ENCODE data around the gene PDE1A.
"Not testable (repeated sequence)": the region's sequence is repeated elsewhere in the genome, so short reads cannot be mapped to it uniquely, and the experiment has no call there.

PDE1A gene

DNA sequence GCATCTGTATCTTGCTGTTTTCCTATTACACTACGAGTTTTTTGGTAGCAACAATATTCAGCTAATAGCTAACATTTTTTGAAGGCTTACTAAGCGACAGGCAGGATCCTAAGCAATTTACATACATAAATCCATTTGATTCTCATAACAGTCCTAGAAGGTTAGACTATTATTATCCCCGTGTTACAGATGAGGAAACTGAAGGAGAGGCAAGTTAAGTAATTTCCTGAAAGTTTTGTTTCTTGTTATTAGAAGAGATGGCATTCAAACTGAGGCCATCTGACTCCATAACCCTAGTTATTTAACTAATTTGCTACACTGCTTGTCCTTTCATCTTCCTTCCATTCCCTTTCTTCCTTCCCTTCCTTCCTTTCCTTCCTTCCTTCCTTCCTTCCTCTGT lies 68.2 kb downstream of the PDE1A start:
- no peak for DNase-seq (ENCODE audit: low spot score)

DNA sequence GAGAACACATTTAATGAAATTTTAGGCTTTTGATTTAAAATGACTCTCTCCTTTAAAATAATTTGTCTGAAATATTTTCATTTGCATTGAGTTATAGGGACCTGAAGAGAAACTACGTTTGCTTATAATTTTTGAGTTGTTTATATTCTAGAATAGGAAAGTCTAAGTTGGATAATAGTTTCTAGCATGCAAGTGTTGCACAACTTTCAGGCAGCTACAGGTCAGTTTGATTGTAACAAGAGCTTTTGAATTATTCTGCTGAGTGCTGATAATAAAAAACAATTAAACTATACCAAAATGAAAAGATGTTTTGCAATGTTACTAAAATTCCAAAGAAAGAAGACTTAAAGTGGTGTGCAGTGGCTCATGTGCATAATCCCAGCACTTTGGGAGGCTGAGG lies 71.0 kb downstream of the PDE1A start:
- no peak for DNase-seq (ENCODE audit: low spot score)

DNA sequence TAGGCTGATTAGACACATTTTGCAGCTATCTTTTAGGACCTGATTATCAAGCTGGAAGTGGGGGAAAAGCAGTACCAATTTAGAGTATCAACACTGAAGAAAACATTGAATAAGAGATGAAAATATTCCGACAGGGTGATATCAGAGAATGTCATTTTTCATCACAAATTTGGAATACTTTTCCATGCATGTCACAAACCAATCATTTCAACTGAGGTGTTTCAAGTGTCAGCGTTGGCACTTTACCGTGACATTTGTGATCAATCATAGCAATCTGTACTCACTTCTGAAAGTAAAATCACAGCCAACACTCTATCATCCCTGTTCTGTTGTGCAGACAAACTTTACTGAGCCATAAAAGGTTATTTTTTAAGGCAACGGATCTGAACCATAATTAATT lies 75.4 kb downstream of the PDE1A start:
- no peak for DNase-seq (ENCODE audit: low spot score)

DNA sequence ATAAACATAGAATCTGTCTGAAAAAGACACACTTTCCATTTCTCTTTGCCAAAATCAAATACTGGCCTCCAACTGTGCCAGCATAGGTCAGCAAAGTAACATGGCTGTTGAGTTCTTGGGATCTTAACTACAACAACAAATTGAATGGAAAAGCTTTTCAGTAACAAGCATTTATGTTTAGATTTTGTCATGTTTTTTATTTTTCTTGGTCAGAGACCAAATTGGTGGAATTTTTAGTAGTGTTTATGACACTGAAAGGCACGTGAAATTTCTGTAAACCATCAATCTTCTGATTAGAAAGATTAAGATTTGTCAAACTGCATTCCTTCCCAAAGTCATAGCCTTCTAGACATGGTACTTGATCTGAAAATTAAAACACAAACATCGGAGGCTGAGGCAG lies 77.6 kb downstream of the PDE1A start:
- no peak for DNase-seq (ENCODE audit: low spot score)

DNA sequence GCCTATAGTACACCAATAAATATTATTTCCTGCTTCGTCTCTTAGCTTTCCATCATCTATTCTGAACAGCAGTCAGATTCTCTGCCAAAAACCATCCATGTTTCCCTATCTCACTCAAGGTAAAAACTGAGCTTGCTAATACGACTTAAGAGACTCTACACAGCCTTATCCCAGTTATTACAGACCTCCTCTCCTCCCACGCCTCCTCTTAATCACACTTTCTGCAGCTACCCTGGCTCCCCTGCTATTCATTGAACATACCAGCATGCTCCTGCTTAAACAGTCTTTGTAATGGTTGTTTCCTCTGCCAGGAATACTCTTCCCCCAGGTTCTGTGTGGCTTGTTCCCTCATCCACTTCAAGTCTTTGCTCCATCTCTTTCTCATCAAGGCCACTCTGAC lies 81.5 kb downstream of the PDE1A start:
- DNase-seq (ENCODE audit: low spot score) = no peak

DNA sequence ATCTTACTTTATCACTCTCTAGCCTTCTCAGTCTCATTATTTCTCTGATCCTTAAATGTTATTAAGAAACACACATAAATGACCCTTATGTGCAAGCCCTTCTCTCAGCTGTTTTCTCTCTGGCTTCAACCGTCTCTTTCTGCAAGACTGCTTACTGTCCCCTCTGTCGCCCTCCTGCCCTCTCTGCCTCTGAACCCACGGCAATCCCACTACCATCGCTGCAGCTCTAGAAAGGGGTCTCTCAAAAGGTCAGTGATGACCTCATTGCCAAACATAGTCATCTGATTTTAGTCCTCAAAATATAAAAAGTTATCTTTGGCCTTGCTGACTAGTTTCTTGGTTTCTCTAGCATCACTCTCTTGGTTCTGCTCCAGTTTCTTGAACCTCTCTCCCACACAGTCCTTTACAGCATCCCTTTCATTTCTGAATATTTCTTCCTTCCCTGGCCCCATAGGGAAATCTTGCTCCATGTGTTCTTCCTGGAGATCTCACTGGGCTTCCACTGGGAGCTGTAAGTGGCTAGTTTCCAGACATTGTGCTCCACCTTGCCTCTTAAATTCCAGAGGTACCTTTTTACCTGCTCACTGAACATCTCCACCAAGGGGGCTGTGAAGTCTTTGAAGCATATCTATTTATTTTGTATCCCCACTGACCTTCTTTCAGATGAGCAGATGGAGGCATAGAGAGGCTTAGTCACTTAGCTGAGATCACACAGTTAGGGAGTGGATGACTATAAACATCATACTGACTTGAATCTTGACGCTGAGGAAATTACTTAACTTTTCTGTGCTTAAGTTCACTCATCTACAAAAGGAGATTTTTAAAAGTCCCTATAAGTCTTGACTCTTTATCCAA lies 96.2 kb downstream of the PDE1A start:
- DNase-seq (ENCODE audit: low spot score) = no peak

DNA sequence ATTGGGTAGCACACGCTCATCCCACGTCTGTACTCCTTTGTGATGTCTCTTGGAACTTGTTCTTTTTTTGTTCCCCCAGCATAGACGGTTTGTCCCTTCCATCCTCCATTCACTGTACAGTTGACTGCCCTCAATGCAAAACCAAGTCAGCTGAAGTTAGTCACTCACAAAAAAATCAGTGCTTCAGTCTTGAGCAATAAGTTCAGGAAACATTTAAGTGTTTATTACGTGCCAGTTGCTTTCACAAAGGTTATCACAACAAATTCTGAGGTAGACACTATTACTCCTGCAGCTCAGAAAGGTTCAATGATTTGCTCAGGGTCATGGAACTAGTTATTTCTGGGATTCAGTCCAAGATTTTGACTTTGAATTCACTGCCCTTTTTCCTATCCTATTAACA lies 102.2 kb downstream of the PDE1A start:
- DNase-seq (ENCODE audit: low spot score) = no peak

DNA sequence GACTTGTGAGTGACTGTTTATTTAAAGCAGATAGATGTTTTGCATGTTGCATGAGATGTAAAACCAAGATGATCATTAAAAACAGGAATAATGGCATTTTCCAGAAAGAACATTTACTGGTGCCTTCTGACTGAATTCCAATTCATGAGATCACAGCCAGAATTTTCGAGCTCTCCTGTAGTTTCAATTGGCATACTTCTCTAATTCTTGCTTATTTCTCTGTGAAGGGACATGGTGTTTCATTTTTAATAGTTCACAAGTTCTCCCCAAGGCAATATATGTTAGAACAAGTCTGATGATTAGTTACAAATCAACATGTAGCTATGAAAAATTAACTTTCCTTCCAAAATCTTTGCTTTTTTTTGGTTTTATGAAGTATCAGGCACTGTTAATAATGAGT lies 105.7 kb downstream of the PDE1A start:
- DNase-seq (ENCODE audit: low spot score) = no peak

DNA sequence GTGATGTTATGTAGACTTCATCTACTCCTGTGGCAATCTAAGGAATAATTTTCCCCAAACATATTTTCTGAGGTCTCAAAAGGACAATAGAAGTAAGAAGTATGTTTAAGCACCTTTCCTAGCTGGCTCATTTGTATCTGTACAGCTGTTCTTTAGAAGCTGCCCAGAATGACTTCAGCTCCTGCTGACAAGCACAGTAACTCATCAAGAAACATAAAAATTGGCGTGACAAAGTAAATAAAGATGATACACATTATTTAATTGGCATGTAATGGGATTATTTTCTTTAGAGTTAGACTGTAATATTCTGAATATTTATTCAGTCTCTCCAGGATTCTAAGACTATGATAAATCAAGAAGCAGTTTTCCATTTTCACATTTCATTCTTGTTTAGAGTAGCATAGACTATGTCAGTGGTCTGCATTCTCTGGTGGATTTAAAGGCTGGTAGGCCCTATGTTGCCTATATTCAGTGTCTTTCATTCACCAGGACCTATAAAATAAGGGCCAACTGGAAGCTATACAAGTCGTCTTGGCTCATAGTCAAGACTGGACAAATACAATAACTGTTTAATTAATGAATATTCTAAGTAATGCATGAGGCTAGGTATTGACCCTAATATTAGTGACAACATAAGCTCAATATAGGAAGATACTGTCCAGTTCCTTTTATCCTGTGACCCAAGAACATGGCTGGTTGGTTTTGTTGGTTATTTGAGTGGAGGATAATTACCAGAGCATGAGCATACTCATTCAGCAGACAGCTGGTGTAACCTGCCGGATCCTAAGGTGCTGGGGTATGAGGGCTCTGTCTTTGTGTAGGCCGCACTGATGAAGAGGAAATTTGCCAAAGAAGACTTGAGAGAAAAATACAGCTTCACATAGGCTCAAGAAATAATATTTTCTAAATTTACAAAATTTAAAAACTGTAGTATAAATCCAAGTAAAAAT lies 107.0 kb downstream of the PDE1A start:
- DNase-seq (ENCODE audit: low spot score) = no peak

DNA sequence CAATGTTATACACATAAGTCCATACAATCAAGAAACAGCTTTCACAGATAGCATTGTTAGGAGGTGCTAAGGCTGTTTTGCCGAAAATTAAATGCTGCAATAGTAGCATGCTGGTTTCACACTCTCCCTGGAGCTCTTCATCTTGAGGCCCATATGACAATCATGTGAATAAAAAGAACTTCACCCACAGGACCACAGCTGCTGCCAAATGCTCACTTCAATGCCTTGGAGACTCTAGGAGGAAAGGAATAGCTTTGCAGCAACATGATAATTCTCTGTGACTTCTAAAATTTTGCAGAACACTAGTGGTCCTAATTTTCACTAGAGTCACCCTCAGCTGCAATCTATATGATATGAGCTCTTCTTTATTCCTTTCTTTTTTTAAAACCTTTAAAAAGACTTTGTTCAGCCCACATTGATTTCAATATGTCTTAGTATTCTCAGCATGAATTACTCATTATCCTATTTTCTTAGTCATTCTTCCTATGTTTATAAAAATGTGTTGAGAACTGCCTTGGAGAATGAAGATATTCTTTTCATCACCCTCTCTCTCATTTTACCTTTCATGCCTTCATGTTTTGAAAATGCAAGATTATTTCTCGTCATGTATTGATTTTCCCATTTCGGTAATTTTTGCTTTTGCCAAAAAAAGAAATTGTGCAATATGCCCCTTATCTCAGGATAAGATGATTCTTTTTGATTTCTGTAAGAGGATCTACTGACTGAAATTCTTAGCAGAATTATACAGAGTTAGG lies 108.2 kb downstream of the PDE1A start:
- no peak for DNase-seq (ENCODE audit: low spot score)

DNA sequence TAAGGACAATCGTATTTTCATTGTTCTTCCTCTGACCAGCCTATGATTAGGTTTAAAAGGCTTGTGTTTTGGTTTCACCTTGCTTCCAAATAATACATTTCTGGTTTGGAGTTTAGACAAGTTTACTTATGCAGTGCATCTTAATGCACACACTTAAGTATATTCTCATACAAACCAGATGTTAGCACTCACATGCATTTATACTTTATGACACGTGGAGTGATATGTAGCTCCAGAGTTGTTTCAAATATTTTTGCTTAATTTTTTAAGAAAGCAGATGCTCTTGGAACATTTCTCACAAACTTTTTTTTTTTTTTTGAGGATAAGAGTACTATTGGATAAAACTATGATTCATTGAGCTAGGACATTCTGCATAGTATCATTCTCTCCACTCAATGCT lies 109.9 kb downstream of the PDE1A start:
- DNase-seq (ENCODE audit: low spot score) = no peak

DNA sequence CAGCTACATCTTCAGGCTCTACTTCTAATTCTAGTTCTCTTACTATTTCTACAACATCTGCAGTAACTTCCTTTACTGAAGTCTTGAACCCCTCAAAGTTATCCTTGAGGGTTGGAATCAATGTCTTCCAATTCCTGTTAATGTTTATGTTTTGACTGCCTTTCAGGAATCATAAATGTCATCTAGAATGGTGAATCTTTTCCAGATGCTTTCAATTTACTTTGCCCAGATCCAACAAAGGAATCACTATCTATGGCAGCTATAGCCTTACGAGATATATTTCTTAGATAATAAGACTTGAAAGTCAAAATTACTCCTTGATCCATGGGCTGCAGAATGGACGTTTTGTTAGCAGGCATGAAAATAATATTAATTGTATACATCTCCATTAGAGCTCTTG lies 123.9 kb downstream of the PDE1A start:
- DNase-seq (ENCODE audit: low spot score) = no peak

DNA sequence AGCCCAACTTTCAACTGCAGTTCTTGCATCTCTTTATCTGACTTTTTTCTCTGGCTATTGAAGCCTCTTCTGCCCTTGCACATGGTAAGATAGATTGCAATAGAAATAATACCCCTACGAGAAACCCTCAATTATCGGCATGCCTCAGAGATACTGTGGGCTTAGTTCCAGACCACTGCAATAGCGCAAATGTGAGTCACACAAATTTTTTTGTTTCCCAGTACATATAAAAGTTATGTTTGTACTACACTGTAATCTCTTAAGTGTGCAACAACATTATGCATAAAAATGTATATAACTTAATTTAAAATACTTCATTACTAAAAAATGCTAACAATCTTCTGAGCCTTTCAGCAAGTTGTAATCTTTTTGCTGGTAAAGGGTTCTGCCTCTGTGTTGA lies 124.7 kb downstream of the PDE1A start:
- no peak for DNase-seq (ENCODE audit: low spot score)

DNA sequence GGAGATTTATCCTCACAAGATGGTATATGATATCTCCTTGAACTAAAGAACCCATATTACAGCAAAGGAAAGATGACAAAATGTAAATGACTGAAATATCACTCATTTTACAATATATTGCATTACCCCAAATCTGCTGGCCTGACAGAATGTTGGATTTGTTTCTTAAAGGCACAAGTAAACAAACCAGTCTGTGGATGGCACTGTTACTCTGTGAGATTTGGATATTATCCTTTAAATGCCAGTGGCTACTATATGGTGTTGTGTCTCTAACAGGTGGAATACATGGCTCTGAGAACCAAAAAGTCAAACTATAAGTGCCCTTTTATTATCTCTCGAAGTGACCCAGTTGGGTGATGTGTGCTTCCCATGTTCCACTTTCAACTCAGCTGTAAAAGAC lies 125.7 kb downstream of the PDE1A start:
- no peak for DNase-seq (ENCODE audit: low spot score)

DNA sequence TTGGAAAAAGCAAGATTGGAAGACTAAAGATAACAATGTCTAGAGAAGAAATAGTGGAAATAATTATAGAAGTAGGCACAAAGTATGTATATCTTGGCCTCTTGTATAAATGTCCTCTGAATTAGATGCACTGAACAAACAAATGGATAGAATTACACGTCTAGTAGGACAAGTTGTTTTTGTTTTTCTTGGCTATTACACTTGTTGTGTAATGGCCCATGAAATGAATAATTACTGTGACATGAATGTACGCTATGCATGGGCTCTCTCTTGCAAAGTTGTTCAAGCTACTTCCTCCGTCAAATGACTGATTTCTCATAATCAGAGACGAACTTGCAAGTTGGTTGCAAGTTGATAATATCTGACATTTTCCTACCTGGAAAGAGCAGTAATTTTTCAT lies 126.2 kb downstream of the PDE1A start:
- no peak for DNase-seq (ENCODE audit: low spot score)

DNA sequence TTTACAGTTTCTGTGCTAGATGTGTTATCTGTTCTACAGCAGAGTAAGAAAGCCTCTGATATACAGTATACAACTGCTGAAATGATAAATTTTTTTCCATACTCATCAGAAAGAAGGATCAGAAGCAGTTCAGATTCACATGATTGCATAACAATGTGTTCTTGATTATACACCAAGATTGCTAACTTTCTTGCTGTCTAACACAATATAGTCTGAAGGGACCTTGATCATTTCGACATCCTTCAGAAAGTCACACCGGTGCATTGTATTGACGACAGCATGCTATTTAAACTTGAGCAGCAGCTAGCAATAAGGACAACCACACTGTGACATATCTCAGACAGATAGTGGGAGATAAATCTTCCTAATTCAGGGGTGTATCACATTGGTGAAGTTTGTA lies 127.2 kb downstream of the PDE1A start:
- DNase-seq (ENCODE audit: low spot score) = no peak

DNA sequence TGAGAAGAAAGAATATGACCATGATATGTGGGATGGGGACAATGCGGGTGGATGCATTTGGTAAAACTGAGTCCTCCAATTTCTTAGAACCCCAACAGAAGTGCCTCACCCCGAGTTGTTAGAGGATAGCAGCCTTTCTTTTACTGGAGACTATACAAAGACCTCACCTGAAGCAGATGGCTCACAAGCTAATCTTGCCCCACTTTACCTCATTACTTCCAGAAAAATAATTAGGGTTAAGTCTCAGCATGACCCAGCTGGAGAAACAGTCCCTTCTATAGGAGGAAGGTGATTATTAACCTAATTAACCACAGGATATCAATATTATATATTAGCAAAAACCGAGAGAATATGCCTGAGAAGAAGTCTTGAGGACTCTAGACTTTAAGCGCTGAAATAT lies 128.4 kb downstream of the PDE1A start:
- no peak for DNase-seq (ENCODE audit: low spot score)

DNA sequence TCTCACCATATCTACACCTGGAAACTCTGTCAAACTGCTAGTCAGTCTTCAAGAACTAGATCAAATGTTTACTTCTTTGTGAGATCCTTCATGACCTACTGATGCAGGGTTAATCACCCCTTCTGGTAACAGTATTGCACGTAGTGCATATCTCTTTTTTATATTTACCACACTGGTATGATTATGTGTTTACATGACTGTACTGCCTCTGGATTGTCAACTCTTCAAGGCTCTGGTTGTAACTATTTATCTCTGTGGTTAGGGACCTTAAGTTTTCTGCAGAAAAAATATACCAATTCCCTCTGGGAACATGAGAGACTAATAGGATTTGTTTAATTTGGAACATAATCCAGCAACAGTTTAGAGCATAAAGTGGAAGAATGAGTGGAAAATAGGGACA lies 135.5 kb downstream of the PDE1A start:
- DNase-seq (ENCODE audit: low spot score) = no peak

DNA sequence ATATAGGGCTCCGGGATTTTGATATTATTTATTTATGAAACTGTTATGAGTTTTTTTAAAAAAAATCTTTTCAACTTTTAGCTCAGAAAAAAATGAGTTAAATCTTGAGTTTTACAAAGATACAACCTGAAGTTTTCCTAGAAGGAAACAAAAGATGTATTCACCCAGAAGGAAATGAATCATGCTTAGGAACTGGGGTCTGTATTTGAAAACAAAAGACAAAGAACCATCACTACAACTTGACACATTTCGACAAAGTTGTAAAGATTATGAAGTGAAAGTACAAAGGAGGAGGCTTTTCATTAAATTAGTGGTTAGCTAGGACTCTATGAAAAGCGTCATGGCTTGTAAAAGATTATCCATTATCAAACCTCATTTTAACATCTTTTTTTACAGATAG lies 143.3 kb downstream of the PDE1A start:
- no peak for DNase-seq (ENCODE audit: low spot score)

DNA sequence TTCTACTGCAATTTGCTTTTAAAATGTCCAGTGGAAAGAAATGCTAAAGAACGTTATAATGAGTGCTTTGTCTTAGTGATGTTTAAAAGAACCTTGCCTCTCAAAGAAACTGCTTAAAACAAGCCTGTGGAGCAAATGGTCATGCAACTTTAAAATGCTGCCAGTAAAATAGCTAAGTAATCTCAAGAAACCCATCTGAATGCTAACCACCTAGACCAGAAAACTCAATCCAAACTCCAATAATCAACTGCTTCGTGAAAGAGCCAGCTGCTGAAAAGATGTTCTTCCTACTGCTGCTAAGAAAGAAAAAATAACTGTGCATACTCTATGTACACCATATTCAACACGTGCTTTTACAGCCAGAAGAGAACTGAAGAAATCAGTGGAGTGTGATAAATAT lies 145.6 kb downstream of the PDE1A start:
- no peak for DNase-seq (ENCODE audit: low spot score)

DNA sequence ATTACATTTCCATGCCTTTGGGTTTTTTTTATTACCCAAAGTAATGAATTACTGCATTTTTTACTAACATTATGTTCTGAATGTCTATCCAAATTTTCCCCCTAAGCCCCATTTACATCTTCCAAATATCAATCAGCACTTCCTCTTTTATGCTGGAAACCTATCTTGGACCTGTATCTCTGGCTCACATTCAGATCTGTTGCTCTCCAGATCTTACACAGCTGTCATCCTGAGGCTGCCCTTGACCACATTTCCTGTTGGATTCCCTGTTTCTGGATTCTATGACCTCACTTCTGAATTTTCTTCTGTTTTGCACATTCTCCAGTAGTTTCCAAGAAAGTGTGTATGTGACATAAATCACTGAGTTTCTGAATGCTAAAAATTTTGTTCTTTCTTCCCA lies 146.7 kb downstream of the PDE1A start:
- no peak for DNase-seq (ENCODE audit: low spot score)

DNA sequence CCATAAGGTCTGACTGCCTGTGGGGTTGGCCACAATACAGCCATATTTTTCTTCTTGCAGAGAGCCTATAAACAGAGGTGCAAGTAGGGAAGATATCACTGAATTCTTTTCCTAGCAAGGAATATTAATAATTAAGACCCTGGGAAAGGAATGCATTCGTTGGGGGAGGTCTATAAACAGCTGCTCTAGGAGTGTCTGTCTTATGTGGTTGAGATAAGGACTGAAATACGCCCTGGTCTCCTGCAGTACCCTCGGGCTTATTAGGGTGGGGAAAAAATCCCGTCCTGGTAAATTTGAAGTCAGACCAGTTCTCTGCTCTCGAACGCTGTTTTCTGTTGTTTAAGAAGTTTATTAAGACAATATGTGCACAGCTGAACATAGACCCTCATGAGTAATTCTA lies 150.2 kb downstream of the PDE1A start:
- not testable (repeated sequence) for DNase-seq (ENCODE audit: low spot score)

DNA sequence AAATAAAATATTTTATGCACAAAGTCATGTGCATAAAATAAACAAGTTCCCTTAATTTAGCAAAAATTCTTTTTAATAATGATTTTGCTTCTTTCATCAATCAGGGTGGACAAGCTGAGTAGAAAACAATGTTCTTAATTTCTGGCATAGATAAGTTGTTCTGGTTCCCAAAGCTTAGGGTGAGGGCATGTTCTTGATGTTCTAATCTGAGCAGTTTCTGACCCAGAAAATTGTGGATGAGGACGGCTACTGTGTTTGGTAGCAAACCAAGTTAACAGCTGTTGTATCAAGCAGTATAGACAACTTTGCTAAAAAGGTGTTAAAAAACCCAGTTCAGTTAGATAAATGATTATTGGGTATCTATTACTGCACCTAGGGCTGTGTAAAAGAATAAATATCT lies 158.9 kb downstream of the PDE1A start:
- DNase-seq (ENCODE audit: low spot score) = no peak

Data from HuH-7 (cell line).